22Rv1 (cell line): ENCODE data around the gene IMMP2L.

Source experiments
- H3K27ac ChIP-seq: fragments of 450-650 bp; 2 replicates; pipeline ENCODE4 v1.5.1; 2017
- CTCF ChIP-seq: fragments of 450-650 bp; IDR thresholded peaks from 2 replicates; pipeline ENCODE4 v1.5.1; 2017; ENCODE audit warnings: mild to moderate bottlenecking
- ZFX ChIP-seq: fragments of 450-650 bp; IDR thresholded peaks from 2 replicates; pipeline ENCODE4 v1.6.1; 2017; ENCODE audit warnings: antibody characterized with exemption, borderline replicate concordance

The IMMP2L gene

GRCh38 chr7:111439977-111440376 is 122.3 kb downstream of the IMMP2L start:
- H3K27ac ChIP-seq = no peak overlapping the region
- no peak for TF ChIP-seq ZFX
- no peak for TF ChIP-seq CTCF

- H3K27ac ChIP-seq = no peak overlapping the region
- TF ChIP-seq CTCF = no peak
- TF ChIP-seq ZFX = no peak
Observed at GRCh38 chr7:111438369-111439289, 123.7 kb downstream of the IMMP2L start.

GRCh38 chr7:111437736-111438135 is 124.6 kb downstream of the IMMP2L start:
- no peak for TF ChIP-seq ZFX
- TF ChIP-seq CTCF = no peak
- no peak overlapping the region for H3K27ac ChIP-seq

- no peak for TF ChIP-seq ZFX
- no peak for TF ChIP-seq CTCF
- no peak overlapping the region for H3K27ac ChIP-seq
Observed at GRCh38 chr7:111436608-111437007, 125.7 kb downstream of the IMMP2L start.

- H3K27ac ChIP-seq = no peak overlapping the region
- TF ChIP-seq CTCF (no peak), ZFX (no peak)
Observed at GRCh38 chr7:111433426-111433825, 128.9 kb downstream of the IMMP2L start.

GRCh38 chr7:111429781-111430180 is 132.5 kb downstream of the IMMP2L start:
- H3K27ac ChIP-seq = no peak overlapping the region
- TF ChIP-seq ZFX (no peak), CTCF (no peak)

- TF ChIP-seq CTCF (no peak), ZFX (no peak)
- H3K27ac ChIP-seq = no peak overlapping the region
Observed at GRCh38 chr7:111424768-111425167, 137.5 kb downstream of the IMMP2L start.
